DND-41 (cell line): ENCODE results near the gene ZNF548.

ENCODE experiments used
- ATAC-seq: fragments of 200-7000 bp; cut with Tn5 transposase; 3 replicates; pipeline ENCODE4 v1.9.1; 2021; ENCODE audit warnings: low read depth; ENCODE audit not compliant: insufficient read depth
- DNase-seq: peaks from one replicate; pipeline ENCODE4 v3.0.0-alpha.2; 2020
- H2AFZ ChIP-seq: 2 replicates; pipeline ENCODE4 v1.6.0; 2012; ENCODE audit warnings: low read depth, low read length
- H3K27ac ChIP-seq: 2 replicates; pipeline ENCODE4 v1.5.1; 2012; ENCODE audit warnings: low read length, inconsistent platforms
- H3K27me3 ChIP-seq: fragments of 200-600 bp; sonication (generic); 2 replicates; pipeline ENCODE4 v1.6.0; 2012; ENCODE audit warnings: low read length, mild to moderate bottlenecking, inconsistent platforms; ENCODE audit not compliant: insufficient read depth, poor library complexity
- H3K36me3 ChIP-seq: 2 replicates; pipeline ENCODE4 v1.5.1; 2012; ENCODE audit warnings: low read length, inconsistent platforms; ENCODE audit not compliant: insufficient read depth
- H3K4me1 ChIP-seq: 2 replicates; pipeline ENCODE4 v1.5.1; 2012; ENCODE audit warnings: mild to moderate bottlenecking, low read length; ENCODE audit not compliant: insufficient read depth
- H3K4me2 ChIP-seq: 2 replicates; pipeline ENCODE4 v1.6.0; 2012; ENCODE audit warnings: mild to moderate bottlenecking, moderate library complexity, low read length, inconsistent platforms; ENCODE audit not compliant: insufficient read depth
- H3K4me3 ChIP-seq, 2 experiments: fragments of 200-600 bp in 1 of 2; shearing (Covaris generic) in 1 of 2; 2 replicates each; pipeline ENCODE4 v1.5.1; 2012 to 2016; ENCODE audit warnings: inconsistent platforms in 2 of 2, low read length in 2 of 2, mild to moderate bottlenecking in 2 of 2, low read depth in 1 of 2, moderate library complexity in 1 of 2
- H3K79me2 ChIP-seq: 2 replicates; pipeline ENCODE4 v1.6.0; 2012; ENCODE audit warnings: low read length, inconsistent platforms; ENCODE audit not compliant: insufficient read depth
- H3K9ac ChIP-seq: 2 replicates; pipeline ENCODE4 v1.6.0; 2012; ENCODE audit warnings: low read depth, mild to moderate bottlenecking, inconsistent platforms, low read length, moderate library complexity
- H3K9me3 ChIP-seq: 2 replicates; pipeline ENCODE4 v1.5.1; 2012; ENCODE audit warnings: low read length, moderate library complexity, mild to moderate bottlenecking, inconsistent platforms; ENCODE audit not compliant: insufficient read depth, severe bottlenecking
- H4K20me1 ChIP-seq: 2 replicates; pipeline ENCODE4 v1.6.0; 2012; ENCODE audit warnings: low read length; ENCODE audit not compliant: insufficient read depth
- CTCF ChIP-seq: IDR thresholded peaks from 2 replicates; pipeline ENCODE4 v1.5.1; 2012; ENCODE audit warnings: borderline replicate concordance, low read length, moderate library complexity, mild to moderate bottlenecking; ENCODE audit not compliant: poor library complexity, severe bottlenecking; ENCODE audit errors: extremely low read depth
- EZH2 ChIP-seq: IDR thresholded peaks from 3 replicates; pipeline ENCODE4 v1.6.1; 2012; ENCODE audit warnings: borderline replicate concordance, low read depth, mild to moderate bottlenecking, moderate library complexity, low read length, inconsistent platforms; ENCODE audit not compliant: severe bottlenecking

The ZNF548 gene

GRCh38 chr19:57376151-57376550 lies 13.5 kb upstream of the ZNF548 start:
- Histone ChIP-seq H3K27ac (no peak overlapping the region), H3K9me3 (peaks cover 4% of the 10 kb centered on the region), H2AFZ (no peak overlapping the region), H3K79me2 (no peaks in the 10 kb centered on the region), H4K20me1 (no peaks in the 10 kb centered on the region), H3K36me3 (peaks cover 55% of the 10 kb centered on the region), H3K9ac (no peak overlapping the region), H3K4me1 (no peaks in the 10 kb centered on the region), H3K27me3 (no peaks in the 10 kb centered on the region), H3K4me3 (no peak overlapping the region), H3K4me2 (no peak overlapping the region)
- ATAC-seq (no peak), DNase-seq (no peak)
- TF ChIP-seq CTCF (no peak), EZH2 (no peak)

- Histone ChIP-seq H3K4me3 (no peak overlapping the region), H3K27ac (no peak overlapping the region), H3K36me3 (peaks cover 40% of the 10 kb centered on the region), H3K4me1 (no peaks in the 10 kb centered on the region), H4K20me1 (no peaks in the 10 kb centered on the region), H3K4me2 (no peak overlapping the region), H3K79me2 (no peaks in the 10 kb centered on the region), H2AFZ (no peak overlapping the region), H3K9ac (no peak overlapping the region), H3K27me3 (no peaks in the 10 kb centered on the region), H3K9me3 (peaks cover 4% of the 10 kb centered on the region)
- ATAC-seq (no peak), DNase-seq (no peak)
- no peak for TF ChIP-seq EZH2
- TF ChIP-seq CTCF: no peak
Measured at GRCh38 chr19:57377498-57378146, 12.0 kb upstream of the ZNF548 start.

- Histone ChIP-seq H4K20me1 (no peaks in the 10 kb centered on the region), H3K4me2 (no peak overlapping the region), H3K9ac (no peak overlapping the region), H3K27me3 (no peaks in the 10 kb centered on the region), H3K79me2 (no peaks in the 10 kb centered on the region), H3K4me1 (no peaks in the 10 kb centered on the region), H3K4me3 (no peak overlapping the region), H3K9me3 (no peaks in the 10 kb centered on the region), H3K36me3 (peaks cover 18% of the 10 kb centered on the region), H2AFZ (no peak overlapping the region), H3K27ac (no peak overlapping the region)
- TF ChIP-seq EZH2: no peak
- TF ChIP-seq CTCF: no peak
- DNase-seq (no peak), ATAC-seq (no peak)
Measured at GRCh38 chr19:57380923-57381322, 8.7 kb upstream of the ZNF548 start.
